Germinal center (tissue), 1 donor: Measurements from ENCODE around the gene CACNA1D.
"Not testable (repeated sequence)": the region's sequence is repeated elsewhere in the genome, so short reads cannot be mapped to it uniquely, and the experiment has no call there.

Source experiments
- DNase-seq: peaks from one replicate; pipeline ENCODE4 v3.0.0; 2012; ENCODE audit warnings: mixed read lengths, low spot score

Gene CACNA1D

GRCh38 chr3:53530205-53530604 lies 35.8 kb downstream of the CACNA1D start:
- DNase-seq = no peak

GRCh38 chr3:53531749-53532148 lies 37.3 kb downstream of the CACNA1D start:
- DNase-seq = peak; percentile 21

- DNase-seq = no peak
These were observed 39.1 kb downstream of the CACNA1D start for GRCh38 chr3:53533472-53533871.

- no peak for DNase-seq
These were observed 39.8 kb downstream of the CACNA1D start for GRCh38 chr3:53534216-53534615.

- DNase-seq = no peak
These were observed 40.4 kb downstream of the CACNA1D start for GRCh38 chr3:53534676-53535400.

- no peak for DNase-seq
These were observed 41.9 kb downstream of the CACNA1D start for GRCh38 chr3:53536282-53536681.

GRCh38 chr3:53544357-53544756 lies 49.9 kb downstream of the CACNA1D start:
- no peak for DNase-seq

GRCh38 chr3:53545310-53545995 lies 51.0 kb downstream of the CACNA1D start:
- no peak for DNase-seq

GRCh38 chr3:53545996-53546359 lies 51.6 kb downstream of the CACNA1D start:
- no peak for DNase-seq

- no peak for DNase-seq
These were observed 52.9 kb downstream of the CACNA1D start for GRCh38 chr3:53547327-53547726.

GRCh38 chr3:53550005-53550620 lies 55.7 kb downstream of the CACNA1D start:
- DNase-seq = no peak

GRCh38 chr3:53551324-53551723 lies 56.9 kb downstream of the CACNA1D start:
- DNase-seq = no peak

GRCh38 chr3:53552730-53553129 lies 58.3 kb downstream of the CACNA1D start:
- no peak for DNase-seq

- DNase-seq = no peak
These were observed 58.8 kb downstream of the CACNA1D start for GRCh38 chr3:53553200-53553599.

- peak; percentile 59 for DNase-seq
These were observed 60.2 kb downstream of the CACNA1D start for GRCh38 chr3:53554559-53555067.

GRCh38 chr3:53555068-53555588 lies 60.7 kb downstream of the CACNA1D start:
- DNase-seq = peak; percentile 24

- no peak for DNase-seq
These were observed 72.2 kb downstream of the CACNA1D start for GRCh38 chr3:53566461-53567145.

GRCh38 chr3:53570081-53570480 lies 75.7 kb downstream of the CACNA1D start:
- DNase-seq = no peak

- DNase-seq = no peak
These were observed 76.3 kb downstream of the CACNA1D start for GRCh38 chr3:53570709-53571108.

- DNase-seq = no peak
These were observed 76.9 kb downstream of the CACNA1D start for GRCh38 chr3:53571264-53571663.

GRCh38 chr3:53572184-53572583 lies 77.8 kb downstream of the CACNA1D start:
- DNase-seq = not testable (repeated sequence)

GRCh38 chr3:53577506-53577905 lies 83.1 kb downstream of the CACNA1D start:
- no peak for DNase-seq
